ENCODE results near the gene EFCAB14. TPM values are rescaled to one million over a fixed set of nuclear protein-coding genes. Genes with fewer than 3 reads are reported as not detected.

The EFCAB14 gene
- total and polyA plus RNA-seq, 2 of the 8 experiments (the other 6 are each of a cell fraction or from before 2014, with no cell fraction given), result 19.4 to 40.4 TPM

DNA sequence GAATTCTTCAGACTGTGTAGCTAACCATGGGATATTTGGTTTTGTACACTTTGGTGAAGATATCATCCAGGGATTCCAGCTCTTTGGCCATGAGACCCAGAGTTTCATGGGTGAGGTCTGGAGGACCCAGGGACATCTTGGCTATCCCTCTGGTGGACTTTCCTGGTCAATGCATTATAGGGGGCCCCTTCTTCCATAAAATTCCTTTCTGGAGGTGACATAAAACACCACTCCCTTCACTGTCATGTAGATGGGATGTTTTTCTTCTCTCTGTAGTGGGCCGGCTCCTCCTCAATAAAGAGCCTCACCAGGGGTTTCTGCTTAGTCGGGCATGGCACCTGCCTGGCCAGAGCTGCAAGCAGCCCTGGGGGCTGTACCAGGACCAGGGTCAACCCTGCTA lies 52.9 kb downstream of the EFCAB14 start:
- no peak overlapping the region for H2BK20ac ChIP-seq (ENCODE audit: low read length)
- H2BK5ac ChIP-seq (ENCODE audit: low read depth, low read length), result no peak overlapping the region
- peaks cover 5 to 16% (median 7%) of the 10 kb centered on the region in 4 experiments; a peak in 6 of 7 replicates for H3K4me1 ChIP-seq (replicated peaks in 1 of 4; ENCODE audit: control insufficient read depth in 3 of 4, insufficient read depth in 4 of 4, low read length in 3 of 4)
- H3K14ac ChIP-seq (ENCODE audit: insufficient read length), result no peak overlapping the region
- WGBS, 2 experiments (ENCODE audit: extremely low coverage in 1 of 2, insufficient coverage in 1 of 2, insufficient read length in 1 of 2, insufficient replicate concordance in 2 of 2, low coverage in 1 of 2, low lambda C conversion rate in 2 of 2, missing lambda C conversion rate in 1 of 2), result 39% methylated on average over 2 of the region's 2 CpGs; no CpG with 5 or more reads in 1 of the 2 experiments
- FAIRE-seq, result no peak
- H2AFZ ChIP-seq (ENCODE audit: low read length), result no peak overlapping the region
- H3K79me1 ChIP-seq (ENCODE audit: low read depth, low read length), result peaks cover 5% of the 10 kb centered on the region; the same call in 1 of the 2 replicates
- CTCF ChIA-PET (ENCODE audit: partially characterized antibody), result interaction anchor here (0.6 to 3.3 kb wide), 9 partner anchors 9 to 522 kb away, joined by 3 to 12 read pairs (median 4); no protein-coding TSS in a partner anchor
- peaks cover 0 to 19% (median 2%) of the 10 kb centered on the region in 4 experiments; a peak in 3 of 8 replicates for H3K36me3 ChIP-seq (ENCODE audit: control insufficient read depth in 2 of 4, insufficient read depth in 4 of 4, low read length in 3 of 4)
- no peak overlapping the region for H2BK12ac ChIP-seq (ENCODE audit: low read depth, low read length)
- H4K8ac ChIP-seq (ENCODE audit: extremely low read depth, insufficient read depth, low read length), result no peak overlapping the region
- peaks cover 4% of the 10 kb centered on the region; the same call in 1 of the 2 replicates for H3K23me2 ChIP-seq (ENCODE audit: low read depth, low read length)
- H4K20me1 ChIP-seq (replicated peaks in 1 of 2; ENCODE audit: control insufficient read depth in 1 of 2, insufficient read depth in 2 of 2, low read length in 2 of 2), result no peaks in the 10 kb centered on the region
- no peak overlapping the region for H3K23ac ChIP-seq (ENCODE audit: insufficient read length)
- no peak for TF ChIP-seq TBP (IDR thresholded peaks at IDR 0.05; ENCODE audit: low read depth, low read length)
- TF ChIP-seq, protein P1, sequence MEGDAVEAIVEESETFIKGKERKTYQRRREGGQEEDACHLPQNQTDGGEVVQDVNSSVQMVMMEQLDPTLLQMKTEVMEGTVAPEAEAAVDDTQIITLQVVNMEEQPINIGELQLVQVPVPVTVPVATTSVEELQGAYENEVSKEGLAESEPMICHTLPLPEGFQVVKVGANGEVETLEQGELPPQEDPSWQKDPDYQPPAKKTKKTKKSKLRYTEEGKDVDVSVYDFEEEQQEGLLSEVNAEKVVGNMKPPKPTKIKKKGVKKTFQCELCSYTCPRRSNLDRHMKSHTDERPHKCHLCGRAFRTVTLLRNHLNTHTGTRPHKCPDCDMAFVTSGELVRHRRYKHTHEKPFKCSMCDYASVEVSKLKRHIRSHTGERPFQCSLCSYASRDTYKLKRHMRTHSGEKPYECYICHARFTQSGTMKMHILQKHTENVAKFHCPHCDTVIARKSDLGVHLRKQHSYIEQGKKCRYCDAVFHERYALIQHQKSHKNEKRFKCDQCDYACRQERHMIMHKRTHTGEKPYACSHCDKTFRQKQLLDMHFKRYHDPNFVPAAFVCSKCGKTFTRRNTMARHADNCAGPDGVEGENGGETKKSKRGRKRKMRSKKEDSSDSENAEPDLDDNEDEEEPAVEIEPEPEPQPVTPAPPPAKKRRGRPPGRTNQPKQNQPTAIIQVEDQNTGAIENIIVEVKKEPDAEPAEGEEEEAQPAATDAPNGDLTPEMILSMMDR (IDR thresholded peaks at IDR 0.05; ENCODE audit: control extremely low read depth in 1 of 3, insufficient read depth in 1 of 3, low read depth in 1 of 3, low read length in 3 of 3), result peak in 1 of 3 experiments; percentile 13; a peak in 1 of 4 replicates
- H3K4me3 ChIP-seq (ENCODE audit: extremely low read depth in 1 of 4, insufficient read depth in 2 of 4, low read depth in 3 of 4, low read length in 4 of 4), result peak overlapping the region in 1 of 4 experiments; percentile 74; a peak in 1 of 8 replicates
- no peak overlapping the region for H2AK5ac ChIP-seq (ENCODE audit: low read depth, low read length)
- H4K91ac ChIP-seq (replicated peaks; ENCODE audit: insufficient read length, low read length), result no peak overlapping the region
- no peak overlapping the region for H2BK120ac ChIP-seq (replicated peaks; ENCODE audit: low read depth, low read length)
- H3K18ac ChIP-seq (ENCODE audit: extremely low read depth, low read length), result no peak overlapping the region
- H3K4me2 ChIP-seq (ENCODE audit: insufficient read depth in 1 of 2, low read depth in 2 of 2, low read length in 2 of 2), result peak overlapping the region; percentile 71 to 74; a peak in 2 of 4 replicates
- H3K27ac ChIP-seq (ENCODE audit: low read depth, low read length), result no peak overlapping the region
- H3K56ac ChIP-seq (replicated peaks; ENCODE audit: insufficient read length, low read depth, low read length), result no peak overlapping the region
- H3K9me3 ChIP-seq (ENCODE audit: insufficient read depth in 2 of 2, low read depth in 1 of 2, low read length in 1 of 2), result no peaks in the 10 kb centered on the region
- H3K4ac ChIP-seq (replicated peaks; ENCODE audit: insufficient read length, low read depth, low read length), result no peak overlapping the region
- H3K79me2 ChIP-seq (ENCODE audit: control insufficient read depth in 1 of 2, insufficient read depth in 2 of 2, low read length in 2 of 2), result peaks cover 0 to 11% of the 10 kb centered on the region in 2 experiments; a peak in 2 of 4 replicates
- H3K9ac ChIP-seq (replicated peaks in 1 of 4; ENCODE audit: extremely low read depth in 1 of 4, low read depth in 3 of 4, low read length in 3 of 4), result no peak overlapping the region
- POLR2A ChIA-PET (ENCODE audit: partially characterized antibody), result interaction anchor here (1.0 to 1.6 kb wide), 3 partner anchors 9 to 146 kb away, joined by 3 to 6 read pairs (median 6); no protein-coding TSS in a partner anchor
- peak in 1 of 2 experiments; percentile 29 for DNase-seq (ENCODE audit: low read depth in 1 of 2, low spot score in 2 of 2)
- no peaks in the 10 kb centered on the region for H3K27me3 ChIP-seq (replicated peaks in 1 of 4; ENCODE audit: control insufficient read depth in 3 of 4, extremely low read depth in 1 of 4, insufficient read depth in 3 of 4, low read length in 3 of 4)
- no peak overlapping the region for H2BK15ac ChIP-seq (ENCODE audit: low read length)
- H4K5ac ChIP-seq (ENCODE audit: insufficient read length, low read depth, low read length), result no peak overlapping the region
